ENCODE results near the gene SGCD.

SGCD gene

GRCh38 chr5:156431956-156432829, 105.2 kb downstream of the SGCD start:
- no peak for DNase-seq (ENCODE audit: low read depth in 1 of 2, low spot score in 1 of 2)
- H3K4me3 ChIP-seq (replicated peaks; ENCODE audit: insufficient read depth, low read length) = no peak overlapping the region
- H3K27ac ChIP-seq (replicated peaks) = no peak overlapping the region
- TF ChIP-seq POLR2AphosphoS5 (IDR thresholded peaks at IDR 0.05; ENCODE audit: low read depth) (no peak), REST (IDR thresholded peaks at IDR 0.05; ENCODE audit: insufficient replicate concordance, low read depth) (no peak), SPI1 (IDR thresholded peaks at IDR 0.05; ENCODE audit: borderline replicate concordance, low read depth) (no peak), GABPA (IDR thresholded peaks at IDR 0.05; ENCODE audit: low read depth) (no peak), CTCF (IDR thresholded peaks at IDR 0.05; ENCODE audit: insufficient read depth, low read length) (no peak)
- H3K27me3 ChIP-seq (ENCODE audit: insufficient read depth, poor library complexity, severe bottlenecking) = peaks cover 4% of the 10 kb centered on the region

- Histone ChIP-seq H3K27ac (replicated peaks) (no peak overlapping the region), H3K4me3 (replicated peaks; ENCODE audit: insufficient read depth, low read length) (no peak overlapping the region), H3K27me3 (ENCODE audit: insufficient read depth, poor library complexity, severe bottlenecking) (peaks cover 4% of the 10 kb centered on the region)
- no peak for TF ChIP-seq SPI1 (IDR thresholded peaks at IDR 0.05; ENCODE audit: borderline replicate concordance, low read depth)
- no peak for TF ChIP-seq CTCF (IDR thresholded peaks at IDR 0.05; ENCODE audit: insufficient read depth, low read length)
- no peak for TF ChIP-seq POLR2AphosphoS5 (IDR thresholded peaks at IDR 0.05; ENCODE audit: low read depth)
- DNase-seq (ENCODE audit: low read depth in 1 of 2, low spot score in 1 of 2) = no peak
These were observed 105.8 kb downstream of the SGCD start for GRCh38 chr5:156432830-156433105.

GRCh38 chr5:156434471-156434870, 107.5 kb downstream of the SGCD start:
- DNase-seq (ENCODE audit: low read depth in 1 of 2, low spot score in 1 of 2) = no peak
- Histone ChIP-seq H3K4me3 (replicated peaks; ENCODE audit: insufficient read depth, low read length) (no peak overlapping the region), H3K27me3 (ENCODE audit: insufficient read depth, poor library complexity, severe bottlenecking) (peaks cover 4% of the 10 kb centered on the region), H3K27ac (replicated peaks) (no peak overlapping the region)
- TF ChIP-seq POLR2AphosphoS5 (IDR thresholded peaks at IDR 0.05; ENCODE audit: low read depth) (no peak), REST (IDR thresholded peaks at IDR 0.05; ENCODE audit: insufficient replicate concordance, low read depth) (no peak), GABPA (IDR thresholded peaks at IDR 0.05; ENCODE audit: low read depth) (no peak), SPI1 (IDR thresholded peaks at IDR 0.05; ENCODE audit: borderline replicate concordance, low read depth) (no peak), CTCF (IDR thresholded peaks at IDR 0.05; ENCODE audit: insufficient read depth, low read length) (no peak)

GRCh38 chr5:156435101-156435500, 108.1 kb downstream of the SGCD start:
- Histone ChIP-seq H3K4me3 (replicated peaks; ENCODE audit: insufficient read depth, low read length) (no peak overlapping the region), H3K27ac (replicated peaks) (no peak overlapping the region), H3K27me3 (ENCODE audit: insufficient read depth, poor library complexity, severe bottlenecking) (peaks cover 4% of the 10 kb centered on the region)
- TF ChIP-seq CTCF (IDR thresholded peaks at IDR 0.05; ENCODE audit: insufficient read depth, low read length) (no peak), SPI1 (IDR thresholded peaks at IDR 0.05; ENCODE audit: borderline replicate concordance, low read depth) (no peak), GABPA (IDR thresholded peaks at IDR 0.05; ENCODE audit: low read depth) (no peak), REST (IDR thresholded peaks at IDR 0.05; ENCODE audit: insufficient replicate concordance, low read depth) (no peak), POLR2AphosphoS5 (IDR thresholded peaks at IDR 0.05; ENCODE audit: low read depth) (no peak)
- no peak for DNase-seq (ENCODE audit: low read depth in 1 of 2, low spot score in 1 of 2)
